Measurements from ENCODE around the gene DYNLT2B. TPM values are rescaled to one million over a fixed set of nuclear protein-coding genes. Genes with fewer than 3 reads are reported as not detected.

DYNLT2B gene
- polyA plus RNA-seq, 3 donors = 2.5 to 3.0 (median 2.7) TPM

GRCh38 chr3:196254376-196255283, 63.4 kb downstream of the DYNLT2B start:
- H3K4me1 Mint-ChIP-seq = peaks cover 2% of the 10 kb centered on the region
- H3K9me3 Mint-ChIP-seq = no peaks in the 10 kb centered on the region
- TF ChIP-seq, protein P1, sequence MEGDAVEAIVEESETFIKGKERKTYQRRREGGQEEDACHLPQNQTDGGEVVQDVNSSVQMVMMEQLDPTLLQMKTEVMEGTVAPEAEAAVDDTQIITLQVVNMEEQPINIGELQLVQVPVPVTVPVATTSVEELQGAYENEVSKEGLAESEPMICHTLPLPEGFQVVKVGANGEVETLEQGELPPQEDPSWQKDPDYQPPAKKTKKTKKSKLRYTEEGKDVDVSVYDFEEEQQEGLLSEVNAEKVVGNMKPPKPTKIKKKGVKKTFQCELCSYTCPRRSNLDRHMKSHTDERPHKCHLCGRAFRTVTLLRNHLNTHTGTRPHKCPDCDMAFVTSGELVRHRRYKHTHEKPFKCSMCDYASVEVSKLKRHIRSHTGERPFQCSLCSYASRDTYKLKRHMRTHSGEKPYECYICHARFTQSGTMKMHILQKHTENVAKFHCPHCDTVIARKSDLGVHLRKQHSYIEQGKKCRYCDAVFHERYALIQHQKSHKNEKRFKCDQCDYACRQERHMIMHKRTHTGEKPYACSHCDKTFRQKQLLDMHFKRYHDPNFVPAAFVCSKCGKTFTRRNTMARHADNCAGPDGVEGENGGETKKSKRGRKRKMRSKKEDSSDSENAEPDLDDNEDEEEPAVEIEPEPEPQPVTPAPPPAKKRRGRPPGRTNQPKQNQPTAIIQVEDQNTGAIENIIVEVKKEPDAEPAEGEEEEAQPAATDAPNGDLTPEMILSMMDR (IDR thresholded peaks at IDR 0.05) = no peak
- Histone ChIP-seq H3K9me3 (replicated peaks in 1 of 2; ENCODE audit: control insufficient read depth in 1 of 2, insufficient read depth in 1 of 2, low read length in 2 of 2) (no peaks in the 10 kb centered on the region), H3K79me2 (ENCODE audit: insufficient read depth, low read length) (peaks cover 14% of the 10 kb centered on the region), H3K9ac (ENCODE audit: insufficient read depth, low read length, poor library complexity, severe bottlenecking) (no peak overlapping the region), H4K20me1 (ENCODE audit: insufficient read depth, low read length) (peaks cover 57% of the 10 kb centered on the region), H3K27me3 (ENCODE audit: control insufficient read depth in 2 of 2, insufficient read depth in 2 of 2, low read length in 2 of 2) (no peaks in the 10 kb centered on the region), H3K4me2 (replicated peaks; ENCODE audit: extremely low read depth, low read length, poor library complexity, severe bottlenecking) (no peak overlapping the region), H3K36me3 (replicated peaks in 1 of 2; ENCODE audit: control insufficient read depth in 1 of 2, insufficient read depth in 2 of 2, low read length in 2 of 2) (peaks cover 43 to 80% of the 10 kb centered on the region in 2 donors), H3K4me1 (ENCODE audit: control insufficient read depth in 1 of 2, insufficient read depth in 2 of 2, low read length in 2 of 2) (no peaks in the 10 kb centered on the region), H3K4me3 (replicated peaks in 1 of 3; ENCODE audit: low read depth in 2 of 3, low read length in 3 of 3) (no peak overlapping the region), H2AFZ (ENCODE audit: insufficient read depth, low read depth, low read length, poor library complexity, severe bottlenecking) (no peak overlapping the region), H3K27ac (ENCODE audit: low read depth in 1 of 2, low read length in 2 of 2) (no peak overlapping the region)
- no peak for DNase-seq
- intact Hi-C loops (cut with micrococcal nuclease) = loop anchor here in 1 of 2 donors (5.0 to 10.0 kb wide), 2 partner anchors 263 to 440 kb away; partner anchors contain the start of gene SMCO1
- H3K4me3 Mint-ChIP-seq = no peak overlapping the region
- WGBS (ENCODE audit: insufficient coverage) = 100% methylated on average over 1 of the region's 5 CpGs
- peaks cover 43 to 64% of the 10 kb centered on the region in 2 donors for H3K36me3 Mint-ChIP-seq
- H3K27me3 Mint-ChIP-seq (ENCODE audit: low read depth in 3 of 3) = no peaks in the 10 kb centered on the region
- peak overlapping the region in 1 of 7 donors; percentile 60 for H3K27ac Mint-ChIP-seq

DNA sequence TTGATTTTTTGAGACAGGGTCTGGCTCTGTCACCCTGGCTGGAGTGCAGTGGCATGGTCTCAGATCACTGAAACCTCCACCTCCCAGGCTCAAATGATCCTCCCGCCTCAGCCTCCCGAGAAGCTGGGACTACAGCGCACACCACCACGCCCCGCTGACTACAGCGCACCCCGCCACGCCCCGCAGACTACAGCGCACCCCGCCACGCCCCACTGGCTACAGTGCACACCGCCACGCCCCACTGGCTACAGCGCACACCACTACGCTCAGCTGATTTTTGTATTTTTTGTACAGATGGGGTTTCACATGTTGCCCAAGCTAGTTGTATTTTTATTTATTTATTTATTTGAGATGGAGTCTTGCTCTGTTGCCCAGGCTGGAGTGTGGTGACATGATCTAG, 66.1 kb downstream of the DYNLT2B start:
- Mint-ChIP-seq H3K4me1 (peaks cover 5% of the 10 kb centered on the region), H3K4me3 (no peak overlapping the region), H3K9me3 (no peaks in the 10 kb centered on the region), H3K27me3 (ENCODE audit: low read depth in 3 of 3) (no peaks in the 10 kb centered on the region), H3K36me3 (peaks cover 43 to 69% of the 10 kb centered on the region in 2 donors), H3K27ac (peak overlapping the region in 2 of 7 donors; percentile 7 to 46)
- H3K4me2 ChIP-seq (replicated peaks; ENCODE audit: extremely low read depth, low read length, poor library complexity, severe bottlenecking) = no peak overlapping the region
- no peak for DNase-seq
- H3K27ac ChIP-seq (ENCODE audit: low read depth in 1 of 2, low read length in 2 of 2) = no peak overlapping the region
- no peaks in the 10 kb centered on the region for H3K27me3 ChIP-seq (ENCODE audit: control insufficient read depth in 2 of 2, insufficient read depth in 2 of 2, low read length in 2 of 2)
- WGBS (ENCODE audit: insufficient coverage) = 93% methylated on average over 3 of the region's 16 CpGs
- intact Hi-C loops (cut with micrococcal nuclease) = loop anchor here in 1 of 2 donors (5.0 to 10.0 kb wide), 2 partner anchors 265 to 443 kb away; partner anchors contain the start of gene SMCO1
- H3K9me3 ChIP-seq (replicated peaks in 1 of 2; ENCODE audit: control insufficient read depth in 1 of 2, insufficient read depth in 1 of 2, low read length in 2 of 2) = no peaks in the 10 kb centered on the region
- peaks cover 51 to 85% of the 10 kb centered on the region in 2 donors for H3K36me3 ChIP-seq (replicated peaks in 1 of 2; ENCODE audit: control insufficient read depth in 1 of 2, insufficient read depth in 2 of 2, low read length in 2 of 2)
- H3K4me1 ChIP-seq (ENCODE audit: control insufficient read depth in 1 of 2, insufficient read depth in 2 of 2, low read length in 2 of 2) = no peaks in the 10 kb centered on the region
- TF ChIP-seq, protein P1 (IDR thresholded peaks at IDR 0.05) = no peak
- no peak overlapping the region for H3K9ac ChIP-seq (ENCODE audit: insufficient read depth, low read length, poor library complexity, severe bottlenecking)
- peaks cover 67% of the 10 kb centered on the region for H4K20me1 ChIP-seq (ENCODE audit: insufficient read depth, low read length)
- H3K4me3 ChIP-seq (replicated peaks in 1 of 3; ENCODE audit: low read depth in 2 of 3, low read length in 3 of 3) = no peak overlapping the region
- no peak overlapping the region for H2AFZ ChIP-seq (ENCODE audit: insufficient read depth, low read depth, low read length, poor library complexity, severe bottlenecking)
- H3K79me2 ChIP-seq (ENCODE audit: insufficient read depth, low read length) = peaks cover 14% of the 10 kb centered on the region
